ENCODE results near the gene THSD4. TPM values are rescaled to one million over a fixed set of nuclear protein-coding genes. Genes with fewer than 3 reads are reported as not detected.

The THSD4 gene
- total RNA-seq, 2 experiments from 2014 or later, result not detected

GRCh38 chr15:71136159-71136783 lies 21.0 kb downstream of the THSD4 start:
- intact Hi-C loops (cut with micrococcal nuclease; ENCODE audit: unreplicated experiment), result no loop called here
- Histone ChIP-seq H3K4me2 (ENCODE audit: low read length) (no peak overlapping the region), H3K27ac (ENCODE audit: low read depth, low read length, poor library complexity, severe bottlenecking) (no peak overlapping the region), H3K9me2 (ENCODE audit: insufficient read depth, low read length) (no peaks in the 10 kb centered on the region), H3K4me1 (ENCODE audit: insufficient read depth, low read length, poor library complexity, severe bottlenecking) (no peaks in the 10 kb centered on the region), H3K4me3 (ENCODE audit: low read depth, low read length, poor library complexity, severe bottlenecking) (no peak overlapping the region), H2AFZ (ENCODE audit: low read length) (no peak overlapping the region), H3K9me3 (ENCODE audit: low read length) (no peaks in the 10 kb centered on the region), H3K36me3 (ENCODE audit: insufficient read depth, low read length) (no peaks in the 10 kb centered on the region), H4K20me1 (ENCODE audit: insufficient read depth, low read length) (no peaks in the 10 kb centered on the region), H3K79me2 (ENCODE audit: insufficient read depth, low read depth, low read length) (no peaks in the 10 kb centered on the region)
- no peak for DNase-seq (ENCODE audit: low spot score)
- ChIA-PET POLR2A (no interaction called here), CTCF (ENCODE audit: unreplicated experiment) (no interaction called here)
- BruUV-seq (replicated peaks), result no TSS peak
- no peak for TF ChIP-seq CTCF (conservative IDR thresholded peaks at IDR 0.05; ENCODE audit: low read length)
- TF ChIP-seq EZH2phosphoT487 (IDR thresholded peaks at IDR 0.05; ENCODE audit: borderline replicate concordance, low read depth, low read length), result no peak

- Histone ChIP-seq H2AFZ (ENCODE audit: low read length) (no peak overlapping the region), H3K9me3 (ENCODE audit: low read length) (no peaks in the 10 kb centered on the region), H4K20me1 (ENCODE audit: insufficient read depth, low read length) (no peaks in the 10 kb centered on the region), H3K27ac (ENCODE audit: low read depth, low read length, poor library complexity, severe bottlenecking) (no peak overlapping the region), H3K36me3 (ENCODE audit: insufficient read depth, low read length) (no peaks in the 10 kb centered on the region), H3K4me3 (ENCODE audit: low read depth, low read length, poor library complexity, severe bottlenecking) (no peak overlapping the region), H3K4me1 (ENCODE audit: insufficient read depth, low read length, poor library complexity, severe bottlenecking) (no peaks in the 10 kb centered on the region), H3K4me2 (ENCODE audit: low read length) (no peak overlapping the region), H3K79me2 (ENCODE audit: insufficient read depth, low read depth, low read length) (no peaks in the 10 kb centered on the region), H3K9me2 (ENCODE audit: insufficient read depth, low read length) (no peaks in the 10 kb centered on the region)
- ChIA-PET CTCF (ENCODE audit: unreplicated experiment) (no interaction called here), POLR2A (no interaction called here)
- no peak for TF ChIP-seq CTCF (conservative IDR thresholded peaks at IDR 0.05; ENCODE audit: low read length)
- TF ChIP-seq EZH2phosphoT487 (IDR thresholded peaks at IDR 0.05; ENCODE audit: borderline replicate concordance, low read depth, low read length), result no peak
- BruUV-seq (replicated peaks), result no TSS peak
- intact Hi-C loops (cut with micrococcal nuclease; ENCODE audit: unreplicated experiment), result no loop called here
- DNase-seq (ENCODE audit: low spot score), result no peak
Measured at GRCh38 chr15:71136793-71137518, 21.7 kb downstream of the THSD4 start.

GRCh38 chr15:71138473-71138872 lies 23.2 kb downstream of the THSD4 start:
- no peaks in the 10 kb centered on the region for H4K20me1 ChIP-seq (ENCODE audit: insufficient read depth, low read length)
- no peak overlapping the region for H3K4me3 ChIP-seq (ENCODE audit: low read depth, low read length, poor library complexity, severe bottlenecking)
- H3K27ac ChIP-seq (ENCODE audit: low read depth, low read length, poor library complexity, severe bottlenecking), result no peak overlapping the region
- no TSS peak for BruUV-seq (replicated peaks)
- ChIA-PET CTCF (ENCODE audit: unreplicated experiment) (no interaction called here), POLR2A (no interaction called here)
- DNase-seq (ENCODE audit: low spot score), result no peak
- no peak overlapping the region for H3K4me2 ChIP-seq (ENCODE audit: low read length)
- no peak overlapping the region for H2AFZ ChIP-seq (ENCODE audit: low read length)
- no peaks in the 10 kb centered on the region for H3K79me2 ChIP-seq (ENCODE audit: insufficient read depth, low read depth, low read length)
- H3K36me3 ChIP-seq (ENCODE audit: insufficient read depth, low read length), result no peaks in the 10 kb centered on the region
- H3K9me2 ChIP-seq (ENCODE audit: insufficient read depth, low read length), result no peaks in the 10 kb centered on the region
- H3K9me3 ChIP-seq (ENCODE audit: low read length), result no peaks in the 10 kb centered on the region
- TF ChIP-seq EZH2phosphoT487 (IDR thresholded peaks at IDR 0.05; ENCODE audit: borderline replicate concordance, low read depth, low read length), result no peak
- no peak for TF ChIP-seq CTCF (conservative IDR thresholded peaks at IDR 0.05; ENCODE audit: low read length)
- intact Hi-C loops (cut with micrococcal nuclease; ENCODE audit: unreplicated experiment), result no loop called here
- H3K4me1 ChIP-seq (ENCODE audit: insufficient read depth, low read length, poor library complexity, severe bottlenecking), result no peaks in the 10 kb centered on the region
